PC-9 (cell line): Measurements from ENCODE around the gene SP6. TPM values are rescaled to one million over a fixed set of nuclear protein-coding genes. Genes with fewer than 3 reads are reported as not detected.

Source experiments
- BruUV-seq: library from RNA; stranded (reverse); fragments of 400-500 nt; replicated peaks from 2 replicates; lab custom pipeline; 2021; lab: Mats Ljungman, UMichigan
- CTCF ChIA-PET: fragments of 300-600 bp; sonication (Branson Sonifier 250); formaldehyde crosslinking; loops from one replicate; lab custom pipeline; 2022; ENCODE audit warnings: antibody characterized with exemption; lab: Charles Lee
- POLR2A ChIA-PET: fragments of 300-600 bp; sonication (Branson Sonifier 250); formaldehyde crosslinking; loops from one replicate; lab custom pipeline; 2022; ENCODE audit warnings: antibody characterized with exemption; ENCODE audit not compliant: unreplicated experiment; lab: Charles Lee
- DNase-seq, 2 experiments: peaks; one replicate each; pipeline versions ENCODE4 v3.0.0 to v3.0.0-alpha.2; 2015 to 2022; ENCODE audit warnings: mixed read lengths in 1 of 2
- H2AFZ ChIP-seq: fragments of 200-600 bp; sonication (generic); 2 replicates; pipeline ENCODE4 v1.8.1; 2017; ENCODE audit warnings: antibody characterized with exemption
- H3F3A ChIP-seq: fragments of 200-600 bp; sonication (generic); 2 replicates; pipeline ENCODE4 v1.8.1; 2017; ENCODE audit warnings: antibody characterized with exemption, mild to moderate bottlenecking, low read depth; ENCODE audit not compliant: insufficient read depth
- H3K27ac ChIP-seq: fragments of 200-600 bp; sonication (generic); 2 replicates; pipeline ENCODE4 v1.6.1; 2016; ENCODE audit warnings: mixed run types
- H3K27me3 ChIP-seq: fragments of 200-600 bp; sonication (generic); 2 replicates; pipeline ENCODE4 v1.6.1; 2016; ENCODE audit warnings: low read depth, mixed run types; ENCODE audit not compliant: insufficient read depth
- H3K36me3 ChIP-seq: fragments of 200-600 bp; sonication (generic); 2 replicates; pipeline ENCODE4 v1.6.1; 2016; ENCODE audit warnings: low read depth, mixed run types
- H3K4me1 ChIP-seq: fragments of 200-600 bp; sonication (generic); replicated peaks from 2 replicates; pipeline ENCODE4 v1.6.1; 2016; ENCODE audit warnings: mixed run types; ENCODE audit not compliant: insufficient read depth
- H3K4me2 ChIP-seq: fragments of 200-600 bp; sonication (generic); 2 replicates; pipeline ENCODE4 v1.6.1; 2017; ENCODE audit warnings: mixed run types
- H3K4me3 ChIP-seq: fragments of 200-600 bp; sonication (generic); 2 replicates; pipeline ENCODE4 v1.6.1; 2016; ENCODE audit warnings: mixed run types
- H3K79me2 ChIP-seq: fragments of 200-600 bp; sonication (generic); 2 replicates; pipeline ENCODE4 v1.6.1; 2017; ENCODE audit warnings: low read depth, mixed run types
- H3K9me2 ChIP-seq: fragments of 200-600 bp; sonication (generic); 2 replicates; pipeline ENCODE4 v1.8.1; 2017; ENCODE audit warnings: mild to moderate bottlenecking; ENCODE audit not compliant: insufficient read depth
- H3K9me3 ChIP-seq: fragments of 200-600 bp; sonication (generic); 2 replicates; pipeline ENCODE4 v1.8.1; 2016; ENCODE audit warnings: low read depth; ENCODE audit not compliant: insufficient read depth
- H4K20me1 ChIP-seq: fragments of 200-600 bp; sonication (generic); 2 replicates; pipeline ENCODE4 v1.8.1; 2017; ENCODE audit not compliant: insufficient read depth
- CTCF ChIP-seq: fragments of 200-600 bp; sonication (generic); conservative IDR thresholded peaks from 2 replicates; pipeline ENCODE4 v1.6.1; 2017; ENCODE audit warnings: mixed run types, antibody characterized with exemption, mild to moderate bottlenecking, moderate library complexity
- EZH2 ChIP-seq: fragments of 200-600 bp; sonication (generic); IDR thresholded peaks from 2 replicates; pipeline ENCODE4 v1.8.0; 2017; ENCODE audit warnings: antibody characterized with exemption, low read depth
- intact Hi-C: fragments of 100-400 bp; cut with micrococcal nuclease; formaldehyde crosslinking; loops from one replicate; pipeline ENCODE4 v1.10.0; 2022; ENCODE audit not compliant: unreplicated experiment
- total RNA-seq: library from RNA; stranded (reverse); gene quantifications from 2 replicates; pipeline ENCODE4 v1.2.3, GENCODE V29; 2021

The SP6 gene
- total RNA-seq, 1 experiment from 2014 or later: 13.3 TPM

DNA sequence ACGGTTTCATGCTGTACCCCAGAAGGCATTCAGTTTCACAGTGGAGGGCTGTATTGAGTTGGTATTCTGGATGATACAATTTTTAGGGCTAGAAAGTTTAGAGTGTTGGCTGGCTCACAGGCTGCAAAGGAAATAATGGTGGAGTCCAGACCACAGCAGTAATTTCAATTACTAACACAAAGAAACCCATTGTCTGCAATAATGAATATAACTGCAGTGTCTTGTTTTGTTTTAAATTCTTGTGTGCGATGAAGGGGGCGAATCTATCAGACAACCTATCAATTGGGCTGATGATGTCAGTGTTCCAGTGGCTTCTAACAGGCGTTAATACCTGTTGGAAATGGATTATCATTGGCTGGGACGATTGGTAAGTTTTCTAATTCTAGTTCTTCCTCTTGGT, 46.6 kb upstream of the SP6 start:
- H2AFZ ChIP-seq: no peak overlapping the region
- no peaks in the 10 kb centered on the region for H3K9me2 ChIP-seq
- peak overlapping the region; percentile 69 for H3K27ac ChIP-seq
- no TSS peak for BruUV-seq
- peak overlapping the region; percentile 93 for H3K4me3 ChIP-seq
- no peaks in the 10 kb centered on the region for H4K20me1 ChIP-seq
- CTCF ChIA-PET: no interaction called here
- TF ChIP-seq CTCF (no peak), EZH2 (no peak)
- no peaks in the 10 kb centered on the region for H3K27me3 ChIP-seq
- H3F3A ChIP-seq: peaks cover 30% of the 10 kb centered on the region
- intact Hi-C loops: no loop called here
- H3K4me2 ChIP-seq: peak overlapping the region; percentile 95
- no peaks in the 10 kb centered on the region; the same call in 1 of the 2 replicates for H3K36me3 ChIP-seq
- DNase-seq: no peak
- no peaks in the 10 kb centered on the region for H3K9me3 ChIP-seq
- POLR2A ChIA-PET: no interaction called here
- H3K79me2 ChIP-seq: peaks cover 47% of the 10 kb centered on the region
- peaks cover 32% of the 10 kb centered on the region for H3K4me1 ChIP-seq

DNA sequence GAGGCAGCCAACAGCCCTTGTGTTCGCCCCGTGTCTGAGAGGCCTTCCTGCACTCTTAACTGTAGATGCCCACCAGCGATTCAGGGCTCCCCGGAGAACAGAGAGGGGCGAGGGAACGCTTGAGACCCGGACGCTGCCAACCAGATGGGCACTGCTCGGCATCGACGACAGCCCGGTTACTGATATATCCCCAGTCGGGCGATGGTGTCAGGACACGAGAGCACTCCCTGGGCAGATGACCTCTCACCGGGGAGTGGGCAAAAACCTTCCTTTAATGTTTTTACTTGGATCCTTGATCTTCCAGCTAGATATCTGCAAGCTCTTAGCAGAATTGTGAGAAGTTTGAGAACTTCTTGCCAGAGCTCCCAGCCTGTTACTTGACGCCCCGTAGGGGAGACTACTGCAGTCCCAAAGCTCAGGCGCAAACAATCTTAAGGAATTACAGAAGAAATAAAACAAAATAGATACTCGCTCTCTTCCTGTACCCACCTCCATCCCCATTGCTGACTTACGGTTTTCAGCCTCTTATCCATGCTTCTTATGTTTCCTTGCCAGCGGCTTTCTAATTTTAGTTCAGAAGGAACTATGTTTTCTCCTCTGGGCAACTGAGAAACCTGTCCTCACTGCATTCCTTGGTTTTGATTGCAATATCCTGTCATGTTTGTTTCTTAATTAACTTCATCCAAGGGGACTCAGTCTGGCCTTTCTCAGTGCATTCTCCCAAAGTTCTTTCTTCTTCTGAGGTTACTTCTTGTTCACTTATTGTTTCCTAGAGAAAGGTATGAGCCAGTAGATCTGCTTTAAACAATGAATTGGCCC, 45.9 kb upstream of the SP6 start:
- POLR2A ChIA-PET: interaction anchor here (0.6 kb wide), 1 partner anchor 29 kb away, joined by 25 read pairs; no protein-coding TSS in a partner anchor
- peak overlapping the region; percentile 85 for H2AFZ ChIP-seq

More for the DNA sequence above, 45.9 kb upstream of the SP6 start:
- Histone ChIP-seq H3F3A (peaks cover 30% of the 10 kb centered on the region), H3K79me2 (peaks cover 47% of the 10 kb centered on the region), H3K36me3 (no peaks in the 10 kb centered on the region; the same call in 1 of the 2 replicates), H3K27me3 (no peaks in the 10 kb centered on the region), H3K9me3 (no peaks in the 10 kb centered on the region), H3K4me2 (peak overlapping the region; percentile 95), H3K27ac (peak overlapping the region; percentile 69), H3K4me1 (peaks cover 32% of the 10 kb centered on the region), H3K4me3 (peak overlapping the region; percentile 93), H3K9me2 (no peaks in the 10 kb centered on the region), H4K20me1 (no peaks in the 10 kb centered on the region)
- CTCF ChIA-PET: no interaction called here
- DNase-seq: peak in 1 of 2 experiments; percentile 55
- BruUV-seq: TSS peak; percentile 45
- TF ChIP-seq CTCF (no peak), EZH2 (no peak)
- intact Hi-C loops: loop anchor here (1.0 kb wide), 2 partner anchors 50 to 73 kb away; no protein-coding TSS in a partner anchor
